ENCODE results near the gene SVIL.
"Not testable (repeated sequence)": the region's sequence is repeated elsewhere in the genome, so short reads cannot be mapped to it uniquely, and the experiment has no call there.

Gene SVIL

DNA sequence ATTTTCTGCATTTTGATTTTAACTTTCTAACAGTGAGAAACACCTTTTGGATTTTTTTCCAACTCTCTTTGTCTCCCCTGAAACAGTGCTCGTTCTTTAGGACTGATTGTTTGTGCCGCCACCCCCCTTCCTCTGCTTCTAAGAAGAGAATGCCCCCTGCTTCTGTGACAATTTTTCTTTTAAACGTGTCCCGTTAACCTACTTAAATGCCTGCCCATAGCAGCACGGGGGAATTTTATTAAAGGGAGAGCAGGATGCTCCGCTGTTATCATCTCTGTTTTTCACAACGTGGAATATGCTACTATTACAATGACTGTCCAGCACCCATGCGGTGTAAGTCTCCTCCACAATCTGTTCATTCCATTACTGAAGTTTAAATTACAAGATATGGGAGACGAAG lies 67.8 kb downstream of the SVIL start:
- DNase-seq, result no peak

DNA sequence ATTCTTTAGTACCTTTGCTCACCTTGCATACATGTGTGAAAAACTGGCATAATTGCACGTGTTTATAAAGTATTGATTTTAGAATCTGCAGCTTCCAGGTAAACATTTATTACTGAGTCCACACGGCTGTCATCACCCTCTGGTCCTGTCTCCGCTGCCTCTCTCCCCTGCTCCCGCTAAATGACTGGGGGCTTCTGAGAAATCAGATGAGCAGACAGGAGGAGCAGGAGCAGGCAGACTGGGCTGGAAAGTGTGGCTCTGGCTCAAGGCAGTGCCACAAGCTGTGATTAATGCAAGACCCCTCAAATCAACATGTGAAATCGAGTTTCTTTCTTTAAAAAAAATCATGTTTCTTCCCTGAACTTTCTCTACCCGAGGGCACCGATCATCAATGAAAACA lies 68.6 kb downstream of the SVIL start:
- not testable (repeated sequence) for DNase-seq

DNA sequence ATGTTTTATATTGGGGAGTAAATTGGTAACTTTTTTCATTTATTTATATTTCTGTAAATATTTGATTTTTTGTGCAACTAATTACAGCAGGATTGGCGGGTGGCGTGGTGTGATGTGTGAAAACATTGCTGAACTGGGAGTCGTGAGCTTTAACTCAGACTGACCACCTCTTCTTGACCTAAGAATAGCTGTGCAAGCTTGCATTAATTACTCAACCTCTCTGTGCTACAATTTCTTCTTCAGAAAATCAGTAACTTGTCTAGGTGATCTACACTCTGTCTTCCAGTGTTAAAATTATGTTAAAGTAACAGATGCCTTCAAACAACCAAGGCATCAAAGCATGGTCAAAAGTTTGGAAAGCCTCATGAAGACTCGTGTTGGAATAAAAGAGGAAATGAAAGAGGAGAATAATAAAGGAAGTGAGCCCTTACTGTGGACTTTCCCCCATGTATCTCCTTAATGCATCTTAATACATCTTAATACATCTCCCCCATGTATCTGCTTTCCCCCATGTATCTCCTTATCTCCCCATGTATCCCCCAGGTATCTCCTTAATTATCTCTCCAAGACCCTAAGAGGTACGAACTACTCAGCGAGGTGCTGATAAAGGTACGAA lies 71.2 kb downstream of the SVIL start:
- no peak for DNase-seq

DNA sequence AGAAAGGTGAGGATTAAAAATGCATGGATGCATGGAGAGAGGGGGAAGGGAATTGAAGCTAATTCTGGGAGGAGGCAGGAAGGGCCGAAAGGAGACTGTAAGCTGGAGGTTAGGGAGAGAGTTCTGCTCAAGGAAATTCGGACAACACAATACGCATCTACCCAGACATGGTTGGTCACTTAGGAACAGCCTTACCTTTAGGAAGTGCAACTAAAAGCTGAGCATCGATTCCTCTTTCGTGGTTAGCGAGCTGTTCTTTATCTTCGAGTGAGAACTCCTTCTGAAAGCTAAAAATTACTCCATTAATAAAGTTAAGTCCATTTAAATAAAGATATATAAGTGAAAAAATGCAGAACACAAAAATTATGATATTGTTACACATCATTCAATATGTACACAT lies 71.8 kb downstream of the SVIL start:
- DNase-seq, result not testable (repeated sequence)

DNA sequence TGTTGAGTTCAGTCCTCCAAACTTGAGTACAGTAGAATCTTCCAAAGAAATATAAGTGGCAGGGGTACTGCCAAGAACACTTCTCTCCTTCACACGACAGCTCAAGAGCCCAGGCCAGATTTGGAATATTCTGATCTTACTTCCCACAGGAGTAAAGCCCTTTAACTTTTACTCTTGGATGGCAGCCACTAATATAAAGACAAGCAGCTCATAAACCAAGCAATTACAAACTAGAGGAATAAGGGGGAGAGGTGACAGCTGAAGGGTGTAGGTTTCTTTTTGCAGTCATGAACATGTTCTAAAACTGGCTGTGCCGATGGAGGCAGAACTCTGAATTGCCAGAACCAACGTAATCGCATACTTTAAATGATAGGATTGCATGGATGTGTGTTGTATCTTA lies 74.8 kb downstream of the SVIL start:
- DNase-seq, result no peak

DNA sequence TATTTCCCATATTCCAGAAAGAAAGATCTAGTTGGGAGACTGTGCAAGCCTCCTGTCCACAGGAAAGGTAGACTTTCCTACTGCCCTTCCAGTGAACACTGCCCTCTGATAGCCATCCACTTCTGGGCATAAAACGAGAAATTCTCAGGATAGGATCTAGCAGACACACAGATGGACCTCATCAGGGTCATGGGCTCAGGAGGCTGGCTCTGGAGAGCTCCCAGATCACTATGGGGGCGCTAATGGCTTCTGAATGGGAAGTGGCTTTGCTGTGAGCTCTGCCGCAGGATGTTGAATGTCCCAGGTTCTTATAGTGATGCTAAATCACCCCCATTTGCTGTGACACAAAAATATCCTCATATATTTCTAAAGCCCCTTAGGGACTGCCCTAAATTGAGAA lies 77.1 kb downstream of the SVIL start:
- no peak for DNase-seq

DNA sequence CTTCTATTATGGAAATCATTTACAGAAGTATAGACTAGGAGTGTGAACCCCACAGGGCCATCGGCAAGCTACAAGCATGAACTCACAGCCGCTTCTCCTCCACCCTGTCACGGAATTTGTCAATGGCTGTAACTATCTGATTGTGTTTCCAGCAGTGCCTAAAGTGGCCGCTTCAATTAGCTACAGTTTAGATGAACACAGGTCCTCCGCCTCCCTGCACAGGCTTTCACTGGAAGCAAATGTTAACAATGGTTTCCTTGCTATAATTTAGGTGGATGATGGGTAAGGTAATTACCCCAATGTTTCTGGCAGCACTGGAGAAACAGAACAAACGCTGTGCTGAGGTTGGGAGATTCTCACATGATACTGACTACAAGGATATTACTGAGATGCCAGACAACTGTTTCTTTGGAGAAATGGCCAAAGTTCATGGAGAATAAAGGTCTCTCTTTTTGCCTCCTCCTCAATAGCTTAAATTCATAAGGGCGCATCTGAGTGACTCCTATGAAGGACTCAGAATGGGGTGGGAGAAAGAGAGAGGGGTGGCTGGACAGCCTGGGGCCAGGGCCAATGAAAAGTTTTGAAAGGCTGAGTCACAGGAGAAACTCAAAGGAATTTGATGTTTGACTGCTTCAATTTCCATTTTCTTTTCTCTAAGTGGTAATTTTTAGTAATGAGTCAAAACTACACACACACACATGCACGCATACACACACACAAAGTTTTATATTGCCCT lies 78.9 kb downstream of the SVIL start:
- no peak for DNase-seq

DNA sequence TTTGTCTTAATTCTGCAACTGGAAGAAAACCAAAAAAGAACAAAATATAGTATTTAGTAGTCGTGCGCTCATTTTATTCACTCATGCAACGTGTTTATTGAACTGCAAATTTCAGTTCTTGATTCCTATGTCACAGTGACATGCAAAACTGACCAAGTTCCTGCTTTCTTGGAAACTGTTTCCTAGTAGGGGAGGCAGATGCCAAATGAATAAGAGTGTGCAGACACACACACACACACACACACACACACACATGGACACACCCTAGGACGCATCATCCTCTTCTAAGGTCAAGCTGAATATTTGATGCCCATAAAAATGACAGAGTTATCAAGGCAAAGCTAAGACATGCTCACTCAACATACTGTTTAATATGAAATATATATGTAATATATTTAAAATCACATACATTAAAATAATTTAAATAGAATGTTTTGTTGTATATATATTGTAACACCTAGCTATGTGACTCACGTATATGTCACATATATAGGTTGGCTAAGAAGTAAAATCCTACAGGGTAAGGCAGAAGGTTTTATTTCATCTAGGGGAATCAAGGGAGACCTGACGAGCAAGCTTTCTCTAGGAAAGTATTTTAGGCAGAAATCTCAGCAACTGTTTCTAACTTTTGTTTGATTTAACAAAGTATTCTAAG lies 79.6 kb downstream of the SVIL start:
- no peak for DNase-seq

DNA sequence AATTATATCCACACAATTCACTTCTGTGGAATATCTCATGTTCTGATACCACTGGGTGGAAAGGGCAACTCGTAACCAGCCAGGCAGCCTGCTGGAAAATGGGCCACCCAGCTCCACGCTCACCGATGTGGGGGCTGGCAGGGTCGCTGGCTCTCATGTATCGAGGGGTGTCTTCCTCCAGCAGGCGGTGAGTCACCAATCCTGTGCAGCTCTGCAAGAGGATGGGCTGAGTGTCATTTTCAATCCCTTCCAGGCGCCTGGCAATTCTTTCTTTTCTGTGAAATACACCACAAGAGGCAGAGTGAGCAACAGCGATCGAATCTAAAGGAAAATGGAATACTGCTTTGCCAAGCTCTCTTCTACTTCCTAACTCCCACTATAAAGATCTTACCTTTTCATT lies 80.1 kb downstream of the SVIL start:
- DNase-seq, result no peak

DNA sequence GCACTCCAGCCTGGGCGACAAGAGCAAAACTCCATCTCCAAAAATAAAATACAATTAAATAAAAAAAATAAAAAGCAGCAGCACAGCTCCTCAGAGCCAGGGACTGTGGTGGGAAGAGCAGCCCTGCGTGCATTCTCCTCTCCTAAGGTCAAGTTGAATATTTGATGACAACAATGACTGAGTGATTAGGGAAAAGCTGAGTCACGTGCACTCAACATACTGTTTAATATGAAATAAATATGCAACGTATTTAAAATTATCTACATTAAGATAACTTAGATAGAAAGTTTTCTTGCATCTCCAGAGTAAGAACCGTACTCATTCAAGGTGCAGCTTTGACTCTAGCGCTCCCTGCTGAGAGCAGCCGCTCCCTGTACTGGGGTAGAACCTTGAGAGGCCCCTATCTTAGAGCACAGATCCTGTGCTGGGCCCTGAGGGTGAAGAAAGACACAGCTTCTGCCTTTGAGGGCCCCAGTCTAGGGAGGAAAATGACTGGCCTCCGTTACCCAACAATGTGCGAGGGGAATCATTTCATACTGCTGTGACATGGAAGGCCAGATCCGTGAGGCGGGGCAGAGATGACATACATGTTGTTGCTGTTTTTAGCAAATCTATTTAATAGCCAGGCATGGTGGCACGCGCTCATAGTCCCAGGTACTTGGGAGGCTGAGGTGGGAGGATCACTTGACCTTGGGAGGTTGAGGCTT lies 81.1 kb downstream of the SVIL start:
- no peak for DNase-seq

DNA sequence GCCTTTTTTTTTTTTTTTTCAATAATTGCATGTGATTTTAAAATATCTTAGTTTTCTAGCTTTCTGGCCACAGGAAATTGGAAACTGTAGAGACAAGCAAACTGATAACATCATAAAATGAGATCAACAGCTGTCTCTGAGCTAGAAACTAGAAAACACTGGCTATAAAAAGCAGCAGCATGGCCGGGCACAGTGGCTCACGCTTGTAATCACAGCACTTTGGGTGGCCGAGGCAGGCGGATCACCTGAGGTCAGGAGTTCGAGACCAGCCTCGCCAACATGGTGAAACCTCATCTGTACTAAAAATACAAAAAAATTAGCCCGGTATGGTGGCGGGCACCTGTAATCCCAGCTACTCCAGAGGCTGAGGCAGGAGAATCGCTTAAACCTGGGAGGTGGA lies 81.7 kb downstream of the SVIL start:
- DNase-seq, result not testable (repeated sequence)

DNA sequence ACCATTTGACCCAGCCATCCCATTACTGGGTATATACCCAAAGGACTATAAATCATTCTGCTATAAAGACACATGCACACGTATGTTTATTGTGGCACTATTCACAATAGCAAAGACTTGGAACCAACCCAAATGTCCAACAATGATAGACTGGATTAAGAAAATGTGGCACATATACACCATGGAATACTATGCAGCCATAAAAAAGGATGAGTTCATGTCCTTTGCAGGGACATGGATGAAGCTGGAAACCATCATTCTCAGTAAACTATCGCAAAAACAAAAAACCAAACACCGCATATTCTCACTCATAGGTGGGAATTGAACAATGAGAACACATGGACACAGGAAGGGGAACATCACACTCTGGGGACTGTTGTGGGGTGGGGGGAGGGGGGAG lies 85.3 kb downstream of the SVIL start:
- DNase-seq, result not testable (repeated sequence)

DNA sequence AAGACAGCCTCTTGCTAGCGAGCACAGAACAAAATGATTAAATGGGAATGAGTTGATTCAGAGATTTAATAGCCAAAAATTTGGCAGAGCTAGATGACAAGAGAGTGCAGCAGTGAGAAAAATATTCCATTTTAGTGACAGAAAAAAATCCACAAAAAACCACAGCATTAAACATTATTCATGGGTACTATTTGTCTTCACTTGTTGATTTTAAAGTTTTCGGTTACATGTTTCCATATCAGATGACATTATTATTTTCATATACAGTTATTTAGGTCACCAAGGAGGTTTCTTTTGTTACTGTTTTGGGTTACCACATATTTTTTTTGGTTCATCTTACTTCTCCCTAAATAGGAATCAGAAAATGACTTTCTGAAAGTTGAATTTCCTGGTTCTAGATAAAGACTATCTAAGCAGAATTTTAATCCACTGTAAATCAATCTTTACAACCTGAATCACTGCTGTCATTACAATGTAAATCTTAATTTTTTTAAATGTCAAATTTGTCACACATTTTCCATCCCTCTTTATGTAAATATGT lies 87.9 kb downstream of the SVIL start:
- no peak for DNase-seq

DNA sequence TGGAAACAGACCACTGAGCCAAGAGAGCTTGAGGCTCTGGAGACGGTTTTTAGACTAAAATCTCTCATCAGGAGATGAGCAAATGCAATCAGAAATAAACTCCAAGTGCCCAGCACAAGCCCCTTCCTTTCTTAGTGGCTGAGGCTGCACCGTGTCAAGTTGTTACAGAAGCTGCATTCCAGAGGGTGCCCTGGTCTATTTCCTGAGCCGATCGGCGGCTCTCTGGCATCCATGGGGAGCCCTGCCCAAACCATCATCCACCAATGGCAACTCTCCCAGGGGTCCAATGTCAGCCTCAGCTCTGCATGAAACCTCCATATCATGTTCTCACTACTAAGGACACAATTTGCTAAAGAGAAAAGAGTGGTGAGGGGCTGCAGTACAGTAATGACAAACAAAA lies 89.6 kb downstream of the SVIL start:
- no peak for DNase-seq

DNA sequence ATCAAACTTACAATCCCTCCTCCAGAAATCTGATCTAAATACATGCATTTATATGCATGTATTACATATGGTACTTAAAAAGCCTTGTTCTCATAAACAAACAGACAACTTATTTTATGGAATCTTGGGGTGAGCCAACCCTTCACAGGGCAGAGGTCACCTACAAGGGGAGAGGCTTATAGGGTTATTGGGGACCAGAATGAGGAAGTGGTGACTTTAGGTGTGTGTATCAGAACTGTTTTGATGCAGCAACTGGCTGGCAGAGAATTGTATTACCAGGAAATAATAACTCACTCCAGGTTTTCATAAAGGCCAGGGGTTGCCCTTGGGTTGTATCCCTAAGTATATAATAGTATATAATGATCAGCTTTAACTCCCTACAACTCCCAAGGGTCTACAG lies 91.1 kb downstream of the SVIL start:
- no peak for DNase-seq

DNA sequence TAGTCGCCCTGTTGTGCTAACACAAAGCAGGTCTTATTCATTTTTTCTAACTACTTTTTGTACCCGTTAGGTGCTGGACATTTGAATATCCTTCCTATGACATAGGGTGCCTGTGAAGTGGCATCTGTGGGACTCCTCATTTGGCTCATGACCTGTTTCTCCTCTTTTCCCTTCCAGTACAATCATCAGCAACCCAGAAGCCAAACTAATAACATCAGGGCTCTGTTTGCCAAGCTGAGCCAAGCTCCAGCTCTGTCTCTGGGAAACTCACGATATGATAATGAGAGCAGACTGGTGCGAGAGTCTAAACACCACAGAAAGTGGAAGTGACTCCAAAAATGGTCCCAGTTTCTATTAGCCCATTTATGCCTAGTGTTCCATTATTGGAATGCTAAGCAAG lies 92.0 kb downstream of the SVIL start:
- no peak for DNase-seq

DNA sequence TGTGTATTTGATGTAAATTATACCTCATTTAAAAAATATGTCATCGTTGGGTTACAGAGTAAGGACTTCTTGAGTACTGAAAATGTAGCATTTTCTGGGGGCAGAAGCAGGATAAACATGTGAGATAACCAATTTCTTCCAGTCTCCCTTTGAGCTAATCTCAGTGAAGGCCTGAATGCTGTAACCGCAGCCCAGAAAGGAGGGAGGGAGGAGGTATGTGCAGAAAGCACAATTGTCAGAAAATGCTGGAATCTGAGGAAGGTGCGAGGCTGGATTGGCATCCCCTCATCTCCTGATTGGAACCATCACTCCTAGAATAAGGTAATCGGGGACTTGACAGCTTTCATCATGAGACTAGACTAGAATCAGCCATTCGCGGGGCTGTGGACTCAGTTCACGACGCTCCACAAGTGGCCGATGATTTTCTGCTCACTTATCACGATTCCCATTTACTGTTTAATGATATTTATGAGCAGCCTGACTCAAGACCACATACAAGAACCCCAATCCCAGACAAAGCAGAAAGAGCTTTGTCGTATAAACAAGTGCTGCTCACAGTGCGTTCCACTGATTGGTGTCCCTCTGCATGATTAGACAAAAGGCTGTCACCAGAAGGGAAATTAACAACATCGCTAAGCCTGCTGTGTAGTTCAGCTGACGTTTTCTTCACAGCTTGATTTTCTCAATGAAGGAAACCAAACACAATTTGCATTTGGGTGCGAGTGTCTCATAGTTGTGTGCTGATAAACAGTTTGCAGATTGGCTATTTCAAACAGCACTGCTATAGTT lies 93.2 kb downstream of the SVIL start:
- no peak for DNase-seq

DNA sequence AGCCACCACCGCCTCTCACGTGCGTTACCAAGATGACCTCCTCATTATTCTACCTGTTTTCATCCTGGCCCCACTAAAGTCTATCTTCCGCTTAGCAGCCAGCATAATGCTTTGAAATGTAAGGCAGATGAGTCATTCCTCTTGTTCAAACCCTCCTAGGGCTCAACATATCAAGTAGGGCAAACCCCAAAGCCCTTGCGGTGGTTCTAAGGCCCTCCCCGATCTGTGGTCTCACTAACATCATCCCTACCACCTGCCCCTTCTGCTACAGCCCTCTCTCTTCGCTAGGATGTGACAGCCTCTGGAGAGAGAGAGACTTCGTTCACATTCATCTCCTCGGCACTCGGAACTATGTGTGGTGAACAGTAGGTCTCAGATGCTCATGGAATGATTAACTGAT lies 94.8 kb downstream of the SVIL start:
- no peak for DNase-seq

DNA sequence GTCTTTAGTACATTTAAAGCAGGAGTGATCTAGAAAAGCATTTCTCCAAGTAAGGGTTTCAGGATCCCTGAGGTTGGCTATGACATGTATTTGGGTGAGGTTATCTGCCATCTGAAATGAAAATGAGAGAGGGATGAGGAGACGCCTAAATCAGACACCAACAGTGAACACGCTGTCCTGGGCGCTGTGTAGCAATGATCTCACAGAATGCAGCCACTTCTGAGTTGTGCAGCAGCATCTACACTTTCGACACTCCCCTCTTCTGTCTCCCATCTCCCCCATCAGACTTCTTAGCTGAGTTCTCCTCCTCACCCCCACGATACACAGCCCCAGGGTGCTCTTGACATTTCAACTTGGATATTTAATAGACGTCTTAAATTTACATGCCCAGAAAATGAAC lies 95.4 kb downstream of the SVIL start:
- DNase-seq, result no peak

DNA sequence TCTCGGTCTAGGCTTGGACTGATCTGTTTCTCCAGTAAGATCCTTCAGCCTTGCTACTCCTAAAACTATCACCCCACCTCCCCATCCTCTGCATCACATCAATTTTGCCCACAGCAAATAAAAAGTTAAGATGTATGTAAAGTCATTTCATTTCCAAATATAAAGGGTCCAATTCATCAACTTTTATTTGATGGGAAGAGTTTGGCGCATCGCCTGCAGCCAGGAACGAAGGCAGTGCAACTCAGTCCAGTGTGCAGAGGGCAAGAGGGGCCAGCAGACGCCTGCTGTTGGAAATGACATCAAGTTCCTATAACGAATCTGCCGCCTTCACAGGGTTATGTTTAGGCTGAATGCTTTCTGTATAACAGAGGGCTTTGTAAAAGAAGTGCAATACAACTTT lies 97.0 kb downstream of the SVIL start:
- no peak for DNase-seq

DNA sequence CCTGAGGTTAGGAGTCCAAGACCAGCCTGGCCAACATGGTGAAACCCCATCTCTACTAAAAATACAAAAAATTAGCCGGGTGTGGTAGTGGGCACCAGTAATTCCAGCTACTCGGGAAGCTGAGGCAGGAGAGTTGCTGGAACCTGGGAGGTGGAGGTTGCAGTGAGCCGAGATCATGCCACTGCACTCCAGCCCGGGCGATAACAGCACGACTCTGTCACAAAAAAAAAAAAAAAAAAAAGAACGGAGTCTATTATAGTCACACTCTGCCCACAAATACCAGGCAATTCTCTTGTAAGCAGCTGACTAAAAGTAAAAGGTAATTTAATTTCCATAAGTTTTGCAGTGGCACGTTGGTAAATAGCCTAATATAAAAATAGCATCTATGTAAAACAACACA lies 98.1 kb downstream of the SVIL start:
- DNase-seq, result not testable (repeated sequence)

DNA sequence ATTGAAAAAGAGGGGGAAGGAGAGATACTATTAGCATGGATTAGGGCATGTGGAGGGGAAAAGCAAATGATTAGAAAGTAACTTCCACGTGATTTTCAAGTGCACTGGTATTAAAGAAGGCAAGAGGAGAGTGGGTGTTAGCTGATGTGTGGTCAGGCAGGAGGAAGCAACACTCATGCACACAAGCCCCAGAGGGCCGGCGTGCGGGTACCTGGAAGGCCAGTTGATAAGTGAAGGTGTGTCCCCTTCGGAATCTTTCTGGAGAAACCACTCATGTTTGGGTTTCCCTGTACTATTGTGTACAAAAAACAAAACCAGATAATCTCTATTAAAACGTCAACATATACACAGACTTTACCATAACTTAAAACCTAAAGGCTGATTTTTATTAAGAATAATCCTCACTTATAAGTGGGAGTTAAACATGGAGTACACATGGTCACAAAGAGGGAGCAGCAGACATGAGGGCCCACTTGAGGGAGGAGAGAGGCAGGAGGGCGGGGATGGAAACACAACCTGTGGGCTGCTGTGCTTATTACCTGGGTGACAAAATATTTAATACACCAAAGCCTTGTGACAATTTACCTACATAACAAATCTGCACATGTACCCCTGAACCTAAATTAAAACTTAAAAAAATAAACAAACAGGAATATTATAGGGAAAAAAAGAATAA lies 98.9 kb downstream of the SVIL start:
- no peak for DNase-seq

Measured in stimulated activated CD4-positive, alpha-beta T cell treated with anti-CD3 and anti-CD28 coated beads, Interleukin-15, amount 100 ng/mL, for 24 hours (primary cell).